GM12878 (cell line): Measurements from ENCODE around the gene ALX4. TPM values are rescaled to one million over a fixed set of nuclear protein-coding genes. Genes with fewer than 3 reads are reported as not detected.

Experiments
- ATAC-seq: fragments of 200-7000 bp; cut with Tn5 transposase; 3 replicates; pipeline ENCODE4 v1.9.1; 2020; ENCODE audit warnings: mild to moderate bottlenecking, moderate library complexity
- BruUV-seq: library from RNA; stranded (reverse); fragments of 400-500 nt; replicated peaks from 2 replicates; lab custom pipeline; 2021; lab: Mats Ljungman, UMichigan
- CTCF ChIA-PET: fragments of 300-600 bp; sonication (Branson Sonifier 250); formaldehyde crosslinking; extraction: SDS; loops from one replicate; lab custom pipeline; 2021; ENCODE audit warnings: inconsistent platforms; lab: Yijun Ruan, JAX
- POLR2A ChIA-PET: fragments of 350-600 bp; formaldehyde crosslinking; extraction: SDS; loops from one replicate; lab custom pipeline; 2021; ENCODE audit warnings: inconsistent platforms; lab: Charles Lee
- RAD21 ChIA-PET: fragments of 300-600 bp; sonication (Branson Sonifier 250); formaldehyde crosslinking; loops from one replicate; lab custom pipeline; 2023; ENCODE audit warnings: antibody characterized with exemption; ENCODE audit not compliant: unreplicated experiment; lab: Charles Lee
- SMC1A ChIA-PET: fragments of 300-600 bp; sonication (Branson Sonifier 250); formaldehyde crosslinking; loops from one replicate; lab custom pipeline; 2023; ENCODE audit not compliant: unreplicated experiment, uncharacterized antibody; lab: Charles Lee
- DNase-seq: peaks from one replicate; pipeline ENCODE4 v3.0.0-alpha.2; 2011; ENCODE audit warnings: low read depth, low spot score
- FAIRE-seq: peaks from 3 replicates; lab custom pipeline; 2011; peaks lifted over from hg19 to GRCh38; lab: Jason Lieb, UNC
- H2AFZ ChIP-seq: 2 replicates; pipeline ENCODE4 v1.6.0; 2011; ENCODE audit warnings: low read depth, low read length, control low read depth; ENCODE audit not compliant: control insufficient read depth
- H3K27ac ChIP-seq: 2 replicates; pipeline ENCODE4 v1.5.1; 2011; ENCODE audit warnings: control low read depth; ENCODE audit not compliant: control insufficient read depth, insufficient read depth
- H3K27me3 ChIP-seq, 2 experiments: replicated peaks in 1 of 2; 2 replicates each; pipeline versions ENCODE4 v1.6.0 to v1.6.1; 2011; ENCODE audit warnings: low read length in 1 of 2; ENCODE audit not compliant: control insufficient read depth in 2 of 2, insufficient read depth in 2 of 2
- H3K36me3 ChIP-seq, 2 experiments: 2 replicates each; pipeline ENCODE4 v1.5.1; 2011; ENCODE audit warnings: low read length in 1 of 2; ENCODE audit not compliant: control insufficient read depth in 2 of 2, insufficient read depth in 2 of 2
- H3K4me1 ChIP-seq: 2 replicates; pipeline ENCODE4 v1.6.1; 2011; ENCODE audit warnings: mild to moderate bottlenecking, low read length, moderate library complexity, mixed read lengths; ENCODE audit not compliant: control insufficient read depth, insufficient read depth
- H3K4me2 ChIP-seq: 2 replicates; pipeline ENCODE4 v1.6.0; 2011; ENCODE audit warnings: control low read depth; ENCODE audit not compliant: control insufficient read depth, insufficient read depth
- H3K4me3 ChIP-seq: fragments of 200-600 bp; sonication (generic); 2 replicates; pipeline ENCODE4 v1.5.1; 2016
- H3K79me2 ChIP-seq: 2 replicates; pipeline ENCODE4 v1.6.0; 2011; ENCODE audit warnings: low read length; ENCODE audit not compliant: control insufficient read depth, insufficient read depth
- H3K9ac ChIP-seq: 2 replicates; pipeline ENCODE4 v1.8.0; 2011; ENCODE audit warnings: low read length, control low read depth, mixed read lengths; ENCODE audit not compliant: control insufficient read depth, insufficient read depth
- H3K9me3 ChIP-seq: replicated peaks from 3 replicates; pipeline ENCODE4 v1.5.1; 2011; ENCODE audit warnings: mild to moderate bottlenecking, low read length; ENCODE audit not compliant: control insufficient read depth, insufficient read depth
- H4K20me1 ChIP-seq: 2 replicates; pipeline ENCODE4 v1.6.0; 2011; ENCODE audit not compliant: control insufficient read depth, insufficient read depth
- BACH1 ChIP-seq: fragments of 450-650 bp; IDR thresholded peaks from 2 replicates; pipeline ENCODE4 v1.6.1; 2017; ENCODE audit warnings: mild to moderate bottlenecking, borderline replicate concordance
- CBX5 ChIP-seq: sonication (generic); IDR thresholded peaks from 2 replicates; pipeline ENCODE4 v1.6.1; 2016; ENCODE audit warnings: low read depth, moderate library complexity, mild to moderate bottlenecking, inconsistent platforms
- CEBPZ ChIP-seq: fragments of 150-350 bp; IDR thresholded peaks from 2 replicates; pipeline ENCODE4 v1.6.1; 2016; ENCODE audit warnings: low read depth, low read length
- DPF2 ChIP-seq: fragments of 450-650 bp; IDR thresholded peaks from 2 replicates; pipeline ENCODE4 v1.6.1; 2017; ENCODE audit warnings: mild to moderate bottlenecking
- E2F8 ChIP-seq: fragments of 450-650 bp; IDR thresholded peaks from 2 replicates; pipeline ENCODE4 v1.6.1; 2018; ENCODE audit warnings: mild to moderate bottlenecking, low read depth, moderate library complexity; ENCODE audit not compliant: partially characterized antibody
- EP300 ChIP-seq, 2 experiments: fragments of 150-350 bp in 1 of 2; IDR thresholded peaks; 2 replicates each; pipeline ENCODE4 v1.6.1; 2011 to 2012; ENCODE audit warnings: low read depth in 2 of 2, low read length in 2 of 2, borderline replicate concordance in 1 of 2, improper control_type of control experiment in 1 of 2, inconsistent platforms in 1 of 2; ENCODE audit not compliant: control insufficient read depth in 1 of 2
- GATAD2B ChIP-seq: fragments of 450-650 bp; conservative IDR thresholded peaks from 2 replicates; pipeline ENCODE4 v1.6.1; 2017; ENCODE audit warnings: low read depth, mild to moderate bottlenecking, moderate library complexity
- HCFC1 ChIP-seq: fragments of 150-350 bp; IDR thresholded peaks from 2 replicates; pipeline ENCODE4 v1.6.1; 2014; ENCODE audit warnings: low read length
- HDAC2 ChIP-seq: fragments of 200-600 bp; sonication (generic); IDR thresholded peaks from 2 replicates; pipeline ENCODE4 v1.6.1; 2017
- LARP7 ChIP-seq: fragments of 450-650 bp; IDR thresholded peaks from 2 replicates; pipeline ENCODE4 v1.6.1; 2017; ENCODE audit warnings: mild to moderate bottlenecking
- MTA3 ChIP-seq: IDR thresholded peaks from 2 replicates; pipeline ENCODE4 v1.6.1; 2012; ENCODE audit warnings: low read length, inconsistent platforms, borderline replicate concordance
- NFXL1 ChIP-seq: fragments of 450-650 bp; IDR thresholded peaks from 2 replicates; pipeline ENCODE4 v1.6.1; 2017; ENCODE audit warnings: antibody characterized with exemption, mild to moderate bottlenecking, borderline replicate concordance
- SMC3 ChIP-seq: IDR thresholded peaks from 2 replicates; pipeline ENCODE4 v1.6.1; 2011; ENCODE audit warnings: low read length, improper control_type of control experiment, borderline replicate concordance
- ZNF384 ChIP-seq: IDR thresholded peaks from 2 replicates; pipeline ENCODE4 v1.6.1; 2012; ENCODE audit warnings: low read depth, mild to moderate bottlenecking, low read length, improper control_type of control experiment, borderline replicate concordance
- WGBS: methylation state at CpG from one replicate; pipeline ENCODE4 v1.1.6; 2016; ENCODE audit warnings: low lambda C conversion rate; ENCODE audit not compliant: insufficient replicate concordance, insufficient coverage; ENCODE audit errors: missing lambda C conversion rate; 5-methylcytosine and 5-hydroxymethylcytosine counted together
- in situ Hi-C: fragments of 300-500 bp; cut with MboI; formaldehyde crosslinking; loops from 9 replicates; pipeline ENCODE4 v1.14.3; 2018; ENCODE audit warnings: mixed read lengths
- intact Hi-C: fragments of 100-400 bp; cut with micrococcal nuclease; formaldehyde crosslinking; loops from one replicate; pipeline ENCODE4 v1.14.2; 2022; ENCODE audit not compliant: unreplicated experiment
- polyA plus RNA-seq, 11 experiments: library from polyadenylated mRNA; depleted of rRNA in 4 of 11; unstranded in 6 of 11; stranded (reverse) in 5 of 11; fragments of >200 nt; fragmentation: Nextera tagmentation in 4 of 11; fragmentation: Illumina TruSeq in 1 of 11; extraction: Ambion mirVana in 4 of 11; extraction: Trizol in 1 of 11; gene quantifications; 1 replicate in 1 of 11; 2 replicates in 10 of 11; pipeline versions ENCODE4 v1.2.1 to v1.2.3, GENCODE V29; 2011 to 2016; ENCODE audit warnings: inconsistent platforms in 2 of 11, missing spikeins in 2 of 11, low read depth in 1 of 11
- total RNA-seq, 4 experiments: library from RNA; depleted of rRNA in 3 of 4; stranded (reverse); fragments of >200 nt in 3 of 4; fragmentation: Illumina TruSeq in 1 of 4; extraction: Trizol in 1 of 4; gene quantifications; 2 replicates each; pipeline versions ENCODE4 v1.2.1 to v1.2.3, GENCODE V29; 2013 to 2021

The ALX4 gene
- total and polyA plus RNA-seq, 10 of the 15 experiments (the other 5 are each of a cell fraction or from before 2014, with no cell fraction given), result not detected

GRCh38 chr11:44275241-44275640, 34.7 kb downstream of the ALX4 start (continued):
- TF ChIP-seq E2F8 (no peak), CEBPZ (no peak), CBX5 (no peak), DPF2 (no peak), LARP7 (no peak)

GRCh38 chr11:44274404-44274803, 35.5 kb downstream of the ALX4 start:
- WGBS, result 0% methylated on average over 1 of the region's 1 CpG
- H3K4me2 ChIP-seq, result no peak overlapping the region
- H3K9ac ChIP-seq, result no peak overlapping the region
- no peaks in the 10 kb centered on the region for H3K36me3 ChIP-seq
- no peaks in the 10 kb centered on the region; a peak in 1 of 4 replicates for H3K27me3 ChIP-seq
- no peak for ATAC-seq
- H3K79me2 ChIP-seq, result no peaks in the 10 kb centered on the region
- BruUV-seq, result no TSS peak
- no peak for FAIRE-seq
- H2AFZ ChIP-seq, result no peak overlapping the region
- H3K4me1 ChIP-seq, result no peaks in the 10 kb centered on the region
- TF ChIP-seq SMC3 (no peak), BACH1 (no peak), GATAD2B (no peak), MTA3 (no peak), HDAC2 (no peak), NFXL1 (no peak), EP300 (IDR thresholded peaks at IDR 0.05; ENCODE audit: borderline replicate concordance in 1 of 2, control insufficient read depth in 1 of 2, low read depth in 2 of 2, low read length in 2 of 2) (no peak), HCFC1 (no peak), CEBPZ (no peak), ZNF384 (no peak)
- ChIA-PET CTCF (interaction anchor here (1.0 to 2.8 kb wide), 2 partner anchors 11 to 12 kb away, joined by 5 to 9 read pairs; no protein-coding TSS in a partner anchor), SMC1A (no interaction called here), POLR2A (no interaction called here), RAD21 (no interaction called here)
- intact Hi-C loops, result no loop called here
- no peak overlapping the region for H3K27ac ChIP-seq
- no peaks in the 10 kb centered on the region for H4K20me1 ChIP-seq
- in situ Hi-C loops, result no loop called here
- DNase-seq, result no peak
- H3K4me3 ChIP-seq, result no peak overlapping the region
- H3K9me3 ChIP-seq, result no peaks in the 10 kb centered on the region; the same call in 2 of the 3 replicates
